IMR-90 (cell line): ENCODE results near the gene SPEM1. TPM values are rescaled to one million over a fixed set of nuclear protein-coding genes. Genes with fewer than 3 reads are reported as not detected.
A peak's percentile ranks its signal among the peaks of the same experiment; 100 is the strongest.

Experiments used
- ATAC-seq: fragments of 200-7000 bp; cut with Tn5 transposase; 2 replicates; pipeline ENCODE4 v1.9.1; 2020; ENCODE audit warnings: low read depth, mild to moderate bottlenecking, moderate library complexity
- BruUV-seq: library from RNA; stranded (reverse); fragments of 400-500 nt; replicated peaks from 2 replicates; lab custom pipeline; 2021; lab: Mats Ljungman, UMichigan
- CTCF ChIA-PET: fragments of 300-600 bp; formaldehyde crosslinking; extraction: SDS; loops from one replicate; lab custom pipeline; 2021; ENCODE audit warnings: antibody characterized with exemption; lab: Yijun Ruan, JAX
- POLR2A ChIA-PET: fragments of 300-600 bp; sonication (Branson Sonifier 250); formaldehyde crosslinking; loops from one replicate; lab custom pipeline; 2022; ENCODE audit warnings: antibody characterized with exemption; ENCODE audit not compliant: unreplicated experiment; lab: Charles Lee
- DNase-seq: peaks from one replicate; pipeline ENCODE4 v3.0.0; 2013
- H2AFZ ChIP-seq: replicated peaks from 2 replicates; pipeline ENCODE3; 2013; ENCODE audit warnings: low read length, mild to moderate bottlenecking; ENCODE audit not compliant: poor library complexity
- H2AK5ac ChIP-seq: 2 replicates; pipeline ENCODE4 v1.6.1; 2013; ENCODE audit warnings: low read depth, low read length, inconsistent platforms
- H2AK9ac ChIP-seq: replicated peaks from 2 replicates; pipeline ENCODE3; 2013; ENCODE audit warnings: mild to moderate bottlenecking, low read depth, low read length, moderate library complexity; ENCODE audit not compliant: poor library complexity
- H2BK120ac ChIP-seq: 2 replicates; pipeline ENCODE4 v1.6.1; 2013; ENCODE audit warnings: low read depth, low read length, inconsistent platforms
- H2BK15ac ChIP-seq: 3 replicates; pipeline ENCODE4 v1.6.1; 2013; ENCODE audit warnings: low read depth, low read length, inconsistent platforms
- H2BK20ac ChIP-seq: 2 replicates; pipeline ENCODE4 v1.6.1; 2013; ENCODE audit warnings: low read depth, mild to moderate bottlenecking, inconsistent platforms, low read length, moderate library complexity
- H2BK5ac ChIP-seq: 2 replicates; pipeline ENCODE4 v1.6.1; 2013; ENCODE audit warnings: mild to moderate bottlenecking, low read depth, low read length, inconsistent platforms; ENCODE audit not compliant: poor library complexity, severe bottlenecking
- H3K14ac ChIP-seq: replicated peaks from 2 replicates; pipeline ENCODE4 v1.6.1; 2013; ENCODE audit warnings: low read depth, low read length, inconsistent platforms
- H3K18ac ChIP-seq: 2 replicates; pipeline ENCODE4 v1.6.1; 2013; ENCODE audit warnings: low read depth, low read length, control low read depth
- H3K23ac ChIP-seq: 2 replicates; pipeline ENCODE4 v1.6.1; 2013; ENCODE audit warnings: low read depth, low read length, inconsistent platforms
- H3K27ac ChIP-seq: 2 replicates; pipeline ENCODE4 v1.5.1; 2013; ENCODE audit warnings: mild to moderate bottlenecking, control low read depth, low read length; ENCODE audit not compliant: insufficient read depth
- H3K27me3 ChIP-seq: 2 replicates; pipeline ENCODE4 v1.6.1; 2013; ENCODE audit warnings: low read length; ENCODE audit not compliant: control insufficient read depth, insufficient read depth
- H3K36me3 ChIP-seq: 2 replicates; pipeline ENCODE4 v1.6.1; 2013; ENCODE audit warnings: low read length, mixed read lengths; ENCODE audit not compliant: control insufficient read depth, insufficient read depth
- H3K4ac ChIP-seq: 2 replicates; pipeline ENCODE4 v1.6.1; 2013; ENCODE audit warnings: low read depth, low read length, inconsistent platforms
- H3K4me1 ChIP-seq: 2 replicates; pipeline ENCODE4 v1.6.1; 2013; ENCODE audit warnings: low read length, mixed read lengths; ENCODE audit not compliant: control insufficient read depth, insufficient read depth
- H3K4me2 ChIP-seq: 2 replicates; pipeline ENCODE4 v1.6.1; 2013; ENCODE audit warnings: low read depth, mild to moderate bottlenecking, control low read depth, low read length, moderate library complexity
- H3K4me3 ChIP-seq: 2 replicates; pipeline ENCODE4 v1.5.1; 2013; ENCODE audit warnings: low read depth, mild to moderate bottlenecking, control low read depth, low read length, moderate library complexity; ENCODE audit not compliant: insufficient read depth
- H3K56ac ChIP-seq: 2 replicates; pipeline ENCODE4 v1.6.1; 2013; ENCODE audit warnings: low read length, inconsistent platforms; ENCODE audit not compliant: insufficient read depth; ENCODE audit errors: extremely low read depth
- H3K79me1 ChIP-seq, 2 experiments: 2 replicates each; pipeline ENCODE4 v1.6.1; 2013; ENCODE audit warnings: low read length in 2 of 2, inconsistent platforms in 1 of 2, low read depth in 1 of 2
- H3K9ac ChIP-seq: 2 replicates; pipeline ENCODE4 v1.6.1; 2013; ENCODE audit warnings: low read depth, low read length, control low read depth
- H3K9me1 ChIP-seq: 2 replicates; pipeline ENCODE4 v1.6.1; 2013; ENCODE audit warnings: low read length, inconsistent platforms; ENCODE audit not compliant: insufficient read depth
- H3K9me3 ChIP-seq: 2 replicates; pipeline ENCODE4 v1.6.1; 2013; ENCODE audit warnings: low read length; ENCODE audit not compliant: control insufficient read depth, insufficient read depth
- H4K20me1 ChIP-seq: 2 replicates; pipeline ENCODE4 v1.6.1; 2013; ENCODE audit warnings: low read length, inconsistent platforms; ENCODE audit not compliant: insufficient read depth
- H4K5ac ChIP-seq: 2 replicates; pipeline ENCODE4 v1.6.1; 2013; ENCODE audit warnings: mild to moderate bottlenecking, low read depth, low read length, control low read depth
- H4K8ac ChIP-seq, 2 experiments: 2 replicates each; pipeline ENCODE4 v1.6.1; 2013; ENCODE audit warnings: low read depth in 2 of 2, low read length in 2 of 2, control low read depth in 1 of 2, inconsistent platforms in 1 of 2
- H4K91ac ChIP-seq: 2 replicates; pipeline ENCODE4 v1.6.1; 2013; ENCODE audit warnings: low read depth, low read length, inconsistent platforms; ENCODE audit not compliant: insufficient read depth
- MAFK ChIP-seq: IDR thresholded peaks from 2 replicates; pipeline ENCODE4 v1.6.1; 2012; ENCODE audit warnings: low read depth, low read length, improper control_type of control experiment
- NFE2L2 ChIP-seq: fragments of 150-350 bp; IDR thresholded peaks from 2 replicates; pipeline ENCODE4 v1.6.1; 2016; ENCODE audit warnings: low read depth, mild to moderate bottlenecking, low read length
- RAD21 ChIP-seq: IDR thresholded peaks from 2 replicates; pipeline ENCODE4 v1.6.1; 2012; ENCODE audit warnings: low read length, improper control_type of control experiment
- WGBS, 2 experiments: methylation state at CpG; one replicate each; pipeline versions ENCODE4 v1.1.5 to v1.1.7; 2013; ENCODE audit warnings: missing lambda C conversion rate in 2 of 2; ENCODE audit not compliant: insufficient read length in 1 of 2; ENCODE audit errors: extremely low coverage in 2 of 2; 5-methylcytosine and 5-hydroxymethylcytosine counted together
- dilution Hi-C: fragments of 300-500 bp; cut with HindIII; formaldehyde crosslinking; loops from one replicate; pipeline ENCODE4 v1.14.3; 2018; ENCODE audit warnings: low sequenced_read_pairs; ENCODE audit not compliant: unreplicated experiment
- in situ Hi-C: fragments of 300-500 bp; cut with MboI; formaldehyde crosslinking; loops from 3 replicates; pipeline ENCODE4 v1.14.3; 2019; ENCODE audit warnings: low sequenced_read_pairs, inconsistent platforms, mixed read lengths
- intact Hi-C: fragments of 100-400 bp; cut with micrococcal nuclease; formaldehyde crosslinking; loops from 2 replicates; pipeline ENCODE4 v1.10.0; 2022
- polyA plus RNA-seq, 3 experiments: library from polyadenylated mRNA; depleted of rRNA; stranded (reverse); fragments of >200 nt; gene quantifications; 2 replicates each; pipeline ENCODE4 v1.2.3, GENCODE V29; 2012; ENCODE audit warnings: low replicate concordance in 1 of 3
- total RNA-seq: library from RNA; depleted of rRNA; stranded (reverse); fragments of >200 nt; gene quantifications from 2 replicates; pipeline ENCODE4 v1.2.3, GENCODE V29; 2012

Gene SPEM1
- total and polyA plus RNA-seq, 2 of the 4 experiments (the other 2 are of a cell fraction) = not detected

DNA sequence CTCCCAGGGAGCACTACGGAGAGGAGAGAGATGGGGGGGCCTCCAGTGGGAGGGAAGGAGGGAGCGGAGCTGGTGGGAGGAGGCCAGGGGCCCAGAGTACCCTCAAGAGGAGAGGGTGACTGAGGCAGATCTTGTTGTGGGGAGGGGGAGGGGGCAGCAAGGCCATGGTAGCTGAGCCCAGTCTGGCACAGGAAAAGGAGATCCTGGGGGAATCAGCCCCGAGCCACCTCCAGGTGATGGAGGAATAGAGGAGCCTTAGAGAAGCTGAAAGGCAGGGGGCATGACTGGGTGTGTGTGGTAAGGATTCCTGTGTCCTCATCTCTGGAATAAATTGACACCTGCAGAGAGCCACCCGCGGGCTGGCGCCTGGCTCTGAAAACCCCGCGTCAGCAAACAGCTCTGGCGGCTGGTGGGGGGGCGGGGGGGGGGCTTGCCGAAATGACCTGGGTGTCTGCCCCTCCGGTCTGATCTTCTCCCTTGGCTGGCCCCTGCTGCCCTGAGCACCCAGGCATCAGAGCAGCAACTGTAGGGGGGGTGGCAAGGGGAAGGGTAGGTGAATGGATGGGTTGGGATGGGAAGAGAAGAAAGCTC is 13.8 kb upstream of the SPEM1 start:
- DNase-seq (no peak), ATAC-seq (no peak)
- Histone ChIP-seq H4K20me1 (peaks cover 7% of the 10 kb centered on the region), H3K27me3 (no peaks in the 10 kb centered on the region), H4K5ac (no peak overlapping the region), H3K9ac (peak overlapping the region; percentile 82), H2BK15ac (no peak overlapping the region), H3K79me1 (peaks cover 11 to 50% of the 10 kb centered on the region in 2 experiments), H2BK20ac (no peak overlapping the region), H4K8ac (0 out of 4 replicates have a peak overlapping the region, but pooled peaks of 1 of the 2 experiments have one; percentile 15), H2AK5ac (peak overlapping the region; percentile 63; the same call in 1 of the 2 replicates), H2BK5ac (no peak overlapping the region), H4K91ac (no peak overlapping the region), H3K27ac (0 out of 2 replicates have a peak overlapping the region, but pooled peaks have one; percentile 6), H2AFZ (peak overlapping the region; percentile 56), H2AK9ac (peak overlapping the region; percentile 89), H3K23ac (no peak overlapping the region), H3K9me3 (no peaks in the 10 kb centered on the region), H3K4me1 (peaks cover 9% of the 10 kb centered on the region), H3K18ac (no peak overlapping the region), H3K14ac (no peak overlapping the region), H3K4me2 (peak overlapping the region; percentile 96), H3K4me3 (peak overlapping the region; percentile 94), H3K36me3 (peaks cover 26% of the 10 kb centered on the region), H3K4ac (no peak overlapping the region), H2BK120ac (no peak overlapping the region), H3K9me1 (0 out of 2 replicates have a peak, but pooled peaks cover 4% of the 10 kb centered on the region), H3K56ac (no peak overlapping the region)
- intact Hi-C loops = no loop called here
- dilution Hi-C loops = no loop called here
- WGBS, 2 experiments = 20% methylated on average over 2 of the region's 12 CpGs; no CpG with 5 or more reads in 1 of the 2 experiments
- TF ChIP-seq NFE2L2 (no peak), MAFK (peak; percentile 32; the same call in 1 of the 2 replicates), RAD21 (no peak)
- no TSS peak for BruUV-seq
- ChIA-PET POLR2A (interaction anchor here (0.6 to 0.7 kb wide), 2 partner anchors 14 to 31 kb away, joined by 3 to 8 read pairs; partner anchors contain the start of gene SPEM1), CTCF (interaction anchor here (1.1 kb wide), 1 partner anchor 30 kb away, joined by 3 read pairs; no protein-coding TSS in a partner anchor)
- in situ Hi-C loops = no loop called here
